Body of pancreas (tissue), 4 donors: Measurements from ENCODE around the gene TMEM181.

ENCODE experiments used
- CTCF ChIP-seq, 7 experiments: fragments of 450-650 bp in 4 of 7; fragments of 200-600 bp in 3 of 7; sonication (generic) in 3 of 7; IDR thresholded peaks; one replicate each; pipeline ENCODE4 v1.5.1; 2016 to 2019; ENCODE audit warnings: antibody characterized with exemption in 7 of 7
- POLR2A ChIP-seq, 3 donors: fragments of 450-650 bp; IDR thresholded peaks; one replicate each; pipeline ENCODE4 v1.6.1; 2016; ENCODE audit warnings: antibody characterized with exemption in 3 of 3, mild to moderate bottlenecking in 2 of 3

- TF ChIP-seq POLR2A (IDR thresholded peaks at IDR 0.05) (no peak), CTCF (IDR thresholded peaks at IDR 0.05) (no peak)
Observed at GRCh38 chr6:158589366-158589765, 29.5 kb downstream of the TMEM181 start.
